GM19397 (cell line): ENCODE results near the gene SOS1.

Experiments used
- ATAC-seq: cut with Tn5 transposase; IDR thresholded peaks from one replicate; pipeline ENCODE4 v1.9.1; 2021; ENCODE audit warnings: mild to moderate bottlenecking, moderate library complexity; ENCODE audit not compliant: unreplicated experiment

SOS1 gene

GRCh38 chr2:39039072-39039471, 81.8 kb downstream of the SOS1 start:
- no peak for ATAC-seq

- ATAC-seq, result no peak
These were observed 86.9 kb downstream of the SOS1 start for GRCh38 chr2:39033980-39034379.

- ATAC-seq, result no peak
These were observed 93.4 kb downstream of the SOS1 start for GRCh38 chr2:39027421-39027820.

- no peak for ATAC-seq
These were observed 96.0 kb downstream of the SOS1 start for GRCh38 chr2:39024833-39025232.

GRCh38 chr2:39023649-39024048, 97.2 kb downstream of the SOS1 start:
- no peak for ATAC-seq

- ATAC-seq, result no peak
These were observed 98.1 kb downstream of the SOS1 start for GRCh38 chr2:39022642-39023235.

- ATAC-seq, result no peak
These were observed 100.5 kb downstream of the SOS1 start for GRCh38 chr2:39020383-39020782.

GRCh38 chr2:39018638-39019037, 102.2 kb downstream of the SOS1 start:
- ATAC-seq, result no peak

GRCh38 chr2:39017334-39017733, 103.5 kb downstream of the SOS1 start:
- ATAC-seq, result no peak

- no peak for ATAC-seq
These were observed 105.4 kb downstream of the SOS1 start for GRCh38 chr2:39015424-39015823.

GRCh38 chr2:39013871-39014270, 107.0 kb downstream of the SOS1 start:
- ATAC-seq, result no peak

GRCh38 chr2:39008665-39009064, 112.2 kb downstream of the SOS1 start:
- ATAC-seq, result no peak

GRCh38 chr2:39007875-39008504, 112.9 kb downstream of the SOS1 start:
- ATAC-seq, result no peak

- no peak for ATAC-seq
These were observed 120.3 kb downstream of the SOS1 start for GRCh38 chr2:39000552-39000951.

- ATAC-seq, result no peak
These were observed 123.1 kb downstream of the SOS1 start for GRCh38 chr2:38997781-38998180.

GRCh38 chr2:38991899-38992298, 129.0 kb downstream of the SOS1 start:
- no peak for ATAC-seq

GRCh38 chr2:38988716-38989115, 132.1 kb downstream of the SOS1 start:
- ATAC-seq, result no peak

- ATAC-seq, result no peak
These were observed 138.4 kb downstream of the SOS1 start for GRCh38 chr2:38982498-38982897.

- no peak for ATAC-seq
These were observed 139.0 kb downstream of the SOS1 start for GRCh38 chr2:38981670-38982357.

GRCh38 chr2:38981003-38981669, 139.7 kb downstream of the SOS1 start:
- ATAC-seq, result no peak

GRCh38 chr2:38978908-38979307, 141.9 kb downstream of the SOS1 start:
- no peak for ATAC-seq
